GM18951 (cell line): ENCODE data around the gene CPM.

Experiments
- POLR2A ChIP-seq: IDR thresholded peaks from 4 replicates; pipeline ENCODE4 v1.6.1; 2011; ENCODE audit warnings: mild to moderate bottlenecking; ENCODE audit not compliant: insufficient read length, insufficient read depth; ENCODE audit errors: extremely low read depth
- in situ Hi-C: fragments of 300-500 bp; cut with MboI; formaldehyde crosslinking; loops from one replicate; pipeline ENCODE4 v1.12.0; 2022; ENCODE audit warnings: low sequenced_read_pairs, mixed read lengths, inconsistent platforms; ENCODE audit not compliant: unreplicated experiment

CPM gene

DNA sequence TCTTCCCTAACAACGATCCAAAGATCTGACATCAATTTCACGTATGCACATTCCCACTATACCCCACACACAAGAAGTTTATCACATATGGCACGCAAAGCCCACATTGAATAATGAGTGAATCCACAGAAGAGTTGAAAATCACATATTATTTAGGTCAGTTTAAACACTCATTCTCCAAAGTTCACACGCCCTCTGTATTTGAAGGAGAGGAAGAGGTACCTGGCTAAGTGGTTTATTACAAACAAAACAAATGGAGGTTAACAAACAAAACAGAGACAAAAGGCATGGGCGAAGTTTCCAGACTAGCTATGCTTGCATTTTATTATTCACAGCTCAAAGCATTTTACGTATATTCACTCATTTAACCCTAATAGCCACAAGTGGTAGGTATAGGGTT, 41.8 kb downstream of the CPM start:
- in situ Hi-C loops = no loop called here
- TF ChIP-seq POLR2A = no peak

DNA sequence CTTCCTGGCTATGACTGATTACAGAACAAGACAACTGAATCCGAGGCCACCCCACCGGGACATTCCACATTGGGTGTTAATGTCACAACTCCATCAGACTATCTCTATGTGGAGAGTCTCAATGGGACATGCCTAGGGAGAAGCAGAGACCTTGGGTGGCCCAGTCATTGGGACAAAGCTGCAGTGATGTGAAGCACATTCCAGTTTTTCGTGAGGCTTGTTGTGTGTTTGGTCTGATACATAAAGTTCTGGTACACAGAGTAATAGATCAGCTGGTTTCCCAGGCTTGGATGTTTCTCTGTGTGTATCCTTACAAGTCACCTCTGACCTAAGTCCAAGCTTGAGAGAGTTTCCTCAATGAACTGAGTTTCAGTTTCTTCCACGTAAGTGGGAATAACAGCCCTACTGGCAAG, 42.3 kb downstream of the CPM start:
- in situ Hi-C loops = no loop called here
- no peak for TF ChIP-seq POLR2A

- TF ChIP-seq POLR2A = no peak
- in situ Hi-C loops = no loop called here
Observed at GRCh38 chr12:68888243-68888642, 44.7 kb downstream of the CPM start.

DNA sequence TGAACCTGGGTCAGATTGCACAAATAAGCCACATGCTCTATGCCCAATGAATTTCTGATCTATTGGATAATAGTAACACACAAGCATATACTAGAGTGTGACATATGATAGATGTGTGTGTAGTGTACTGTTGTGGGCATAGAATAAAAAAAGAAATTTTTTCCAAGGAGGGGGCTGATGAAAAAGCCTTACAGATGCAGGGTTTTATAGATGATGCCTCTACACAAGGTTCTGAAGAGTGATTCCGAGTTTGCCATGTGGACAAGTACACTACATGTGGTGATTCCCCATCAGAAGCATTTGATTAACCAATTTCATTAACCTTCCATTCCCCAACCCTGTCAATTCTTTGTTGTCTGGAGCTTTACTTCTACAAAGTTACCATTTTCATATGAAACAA, 45.3 kb downstream of the CPM start:
- TF ChIP-seq POLR2A = no peak
- in situ Hi-C loops = no loop called here

GRCh38 chr12:68886636-68887572, 46.1 kb downstream of the CPM start:
- in situ Hi-C loops = no loop called here
- no peak for TF ChIP-seq POLR2A

DNA sequence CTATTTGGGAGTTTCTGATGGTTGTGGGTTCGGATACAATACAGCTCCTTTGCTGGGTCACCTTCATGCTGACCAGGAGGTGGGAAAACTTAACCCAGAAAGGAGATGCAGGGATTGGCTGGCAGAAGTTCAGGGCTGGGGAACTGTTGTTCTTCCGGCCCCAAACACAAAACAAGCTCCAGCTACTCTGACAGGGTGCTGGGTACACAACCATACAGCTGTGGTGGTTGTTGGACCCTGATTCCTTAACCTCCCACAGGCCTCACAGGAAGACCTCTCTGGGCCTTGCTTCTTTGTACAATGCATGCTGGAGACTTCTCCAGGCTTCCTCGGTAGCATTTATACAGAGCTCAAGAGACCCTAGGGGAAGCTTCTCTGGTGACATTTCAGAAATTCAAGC, 47.6 kb downstream of the CPM start:
- in situ Hi-C loops = no loop called here
- TF ChIP-seq POLR2A = no peak

- in situ Hi-C loops = no loop called here
- TF ChIP-seq POLR2A = no peak
Observed at GRCh38 chr12:68884251-68884650, 48.7 kb downstream of the CPM start.

DNA sequence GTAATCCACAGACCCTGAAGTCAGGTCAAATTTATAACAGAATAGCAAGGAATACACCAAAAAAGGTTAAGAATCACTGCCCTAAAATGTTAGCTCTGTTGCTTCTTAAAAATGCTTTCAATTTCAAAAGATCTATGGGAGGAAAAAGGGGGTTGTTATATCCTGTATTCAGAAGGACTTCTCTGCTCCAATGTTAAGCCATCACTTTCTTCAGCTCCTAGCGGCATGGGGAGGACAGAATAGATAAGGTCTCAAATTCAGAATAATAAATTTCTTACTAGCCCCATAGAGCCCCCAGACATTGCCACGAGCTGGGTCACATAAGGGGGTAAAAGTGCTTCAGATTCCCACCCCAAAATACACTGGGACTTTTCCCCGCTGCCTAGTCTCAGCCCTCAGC, 49.8 kb downstream of the CPM start:
- in situ Hi-C loops = no loop called here
- no peak for TF ChIP-seq POLR2A

DNA sequence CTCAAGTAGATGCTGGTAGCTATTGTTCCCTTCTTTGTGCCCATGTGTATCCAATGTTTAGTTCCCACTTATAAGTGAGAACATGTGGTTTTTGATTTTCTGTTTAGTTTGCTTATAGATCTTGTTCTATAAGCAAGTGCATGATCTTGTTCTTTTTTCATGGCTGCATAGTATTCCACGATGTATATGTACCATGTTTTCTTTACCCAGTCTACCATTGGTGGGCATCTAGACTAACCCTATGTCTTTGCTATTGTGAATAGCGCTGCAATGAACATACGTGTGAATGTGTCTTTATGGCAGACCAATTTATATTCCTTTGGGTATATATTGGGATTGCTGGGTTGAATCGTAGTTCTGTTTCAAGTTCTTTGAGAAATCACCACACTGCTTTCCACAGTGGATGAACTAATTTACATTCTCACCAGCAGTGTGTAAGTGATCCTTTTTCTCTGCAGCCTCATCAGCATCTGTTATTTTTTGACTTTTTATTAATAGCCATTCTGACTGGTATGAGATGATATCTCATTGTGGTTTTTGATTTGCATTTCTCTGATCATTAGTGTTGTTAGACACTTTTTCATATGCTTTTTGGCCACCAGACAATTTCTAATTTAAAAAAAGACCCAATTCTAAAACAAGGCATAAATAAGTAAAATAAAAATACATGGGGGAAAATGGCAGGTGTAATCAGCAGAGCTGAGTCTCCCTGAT, 50.6 kb downstream of the CPM start:
- in situ Hi-C loops = no loop called here
- TF ChIP-seq POLR2A = no peak

DNA sequence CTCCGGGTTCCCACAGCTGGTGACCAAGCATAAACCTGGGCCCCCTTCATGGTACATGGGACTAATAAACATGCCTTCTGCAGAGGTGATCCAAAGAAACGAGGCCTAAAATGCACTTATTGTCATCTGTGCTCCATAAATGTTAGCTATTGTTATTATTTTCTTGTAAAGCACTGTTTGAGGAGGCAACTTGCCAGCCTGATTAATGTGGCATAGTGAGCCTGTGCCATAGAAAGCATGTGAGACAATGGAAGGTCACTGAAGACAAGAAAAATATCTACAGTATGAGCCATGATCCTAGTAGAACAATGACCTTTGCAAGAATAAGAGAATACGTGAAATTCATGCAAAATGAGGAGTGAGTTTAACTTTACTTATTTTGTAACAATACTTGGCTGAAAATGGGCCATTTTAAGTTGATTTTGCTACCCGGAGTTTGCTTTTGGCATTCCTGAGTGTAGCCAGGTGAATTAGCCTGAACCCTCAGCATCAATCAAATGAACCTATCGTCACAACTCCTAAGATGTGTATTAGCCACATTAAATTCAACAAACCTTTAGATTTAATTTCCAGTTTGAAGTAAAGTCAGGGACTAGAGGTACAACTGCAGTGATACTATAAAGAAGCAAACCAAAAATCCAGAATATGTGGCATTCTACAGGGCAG, 52.2 kb downstream of the CPM start:
- TF ChIP-seq POLR2A = no peak
- in situ Hi-C loops = no loop called here

DNA sequence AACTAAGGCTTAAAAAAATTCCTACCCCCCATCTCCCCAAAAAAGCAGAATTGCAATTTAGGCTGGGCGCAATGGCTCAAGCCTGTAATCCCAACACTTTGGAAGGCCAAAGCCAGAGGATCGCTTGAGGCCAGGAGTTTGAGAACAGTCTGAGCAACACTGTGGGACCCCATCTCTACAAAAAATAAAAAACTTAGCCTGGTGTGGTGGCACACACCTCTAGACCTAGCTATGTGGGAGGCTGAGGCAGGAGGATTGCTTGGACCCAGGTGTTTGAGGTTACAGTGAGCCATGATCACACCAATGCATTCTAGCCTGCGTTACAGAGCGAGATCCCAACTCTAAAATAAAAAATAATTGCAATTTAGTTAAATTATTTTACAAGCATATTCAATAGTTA, 54.1 kb downstream of the CPM start:
- TF ChIP-seq POLR2A = no peak
- in situ Hi-C loops = no loop called here

DNA sequence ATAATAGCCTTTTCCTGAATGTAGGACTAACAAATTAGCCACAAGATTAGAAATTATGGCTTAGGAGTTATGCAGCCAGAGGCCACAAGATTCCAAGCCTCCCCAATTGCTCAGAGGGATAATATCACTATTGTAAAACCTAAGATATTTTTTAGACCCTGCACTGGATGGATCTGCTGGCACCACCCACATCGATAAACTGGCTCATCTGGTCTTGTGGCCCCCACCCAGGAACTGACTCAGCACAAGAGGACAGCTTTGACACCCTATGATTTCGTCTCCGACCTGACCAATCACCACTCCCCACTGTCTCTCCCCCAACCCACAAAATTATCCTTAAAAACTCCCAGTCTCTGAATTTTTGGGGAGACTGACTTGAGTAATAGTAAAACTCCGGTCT, 54.7 kb downstream of the CPM start:
- in situ Hi-C loops = no loop called here
- no peak for TF ChIP-seq POLR2A

GRCh38 chr12:68877583-68877982, 55.4 kb downstream of the CPM start:
- TF ChIP-seq POLR2A = no peak
- in situ Hi-C loops = no loop called here
